K562 (cell line): ENCODE measurements around the gene C1orf167. TPM values are rescaled to one million over a fixed set of nuclear protein-coding genes. Genes with fewer than 3 reads are reported as not detected.

Experiments used
- CBX8 ChIP-seq: fragments of 200-600 bp; sonication (generic); IDR thresholded peaks from 2 replicates; pipeline ENCODE4 v1.6.1; 2012; ENCODE audit warnings: borderline replicate concordance, mixed run types, low read depth, mild to moderate bottlenecking, moderate library complexity, mixed read lengths, low read length, control low read depth, inconsistent platforms; ENCODE audit not compliant: poor library complexity, severe bottlenecking; ENCODE audit errors: extremely low read depth
- CHCHD3 ChIP-seq: fragments of 250-450 bp; sonication (Bioruptor Pico); IDR thresholded peaks from 2 replicates; pipeline ENCODE4 v2.1.2; 2022; ENCODE audit warnings: mild to moderate bottlenecking
- CHD4 ChIP-seq: fragments of 200-600 bp; sonication (generic); IDR thresholded peaks from 3 replicates; pipeline ENCODE4 v1.6.1; 2012; ENCODE audit warnings: low read depth, mild to moderate bottlenecking, mixed read lengths, low read length, inconsistent platforms; ENCODE audit not compliant: insufficient read depth, insufficient replicate concordance, poor library complexity, severe bottlenecking
- CREM ChIP-seq: IDR thresholded peaks from 2 replicates; pipeline ENCODE4 v1.6.1; 2014; ENCODE audit warnings: antibody characterized with exemption, low read depth
- HMGN3 ChIP-seq: IDR thresholded peaks from 2 replicates; pipeline ENCODE4 v1.6.1; 2011; ENCODE audit warnings: borderline replicate concordance, low read depth, mild to moderate bottlenecking, mixed read lengths, low read length; ENCODE audit not compliant: insufficient read length; ENCODE audit errors: extremely low read depth
- LCOR ChIP-seq: sonication (generic); formaldehyde crosslinking; IDR thresholded peaks from 2 replicates; pipeline ENCODE4 v1.8.0; 2022; ENCODE audit warnings: mild to moderate bottlenecking, missing genetic modification reagents
- POLR2AphosphoS2 ChIP-seq: IDR thresholded peaks from 2 replicates; pipeline ENCODE4 v1.6.1; 2012; ENCODE audit warnings: low read length, improper control_type of control experiment
- SMARCB1 ChIP-seq: IDR thresholded peaks from 2 replicates; pipeline ENCODE4 v1.6.1; 2011; ENCODE audit warnings: improper control_type of control experiment, low read depth; ENCODE audit not compliant: insufficient read length
- SMARCC2 ChIP-seq: fragments of 450-650 bp; IDR thresholded peaks from 2 replicates; pipeline ENCODE4 v1.6.1; 2017; ENCODE audit warnings: antibody characterized with exemption, moderate library complexity, mild to moderate bottlenecking, low read depth
- TAL1 ChIP-seq: fragments of 450-650 bp; IDR thresholded peaks from 2 replicates; pipeline ENCODE4 v1.6.1; 2016; ENCODE audit warnings: mild to moderate bottlenecking
- TOE1 ChIP-seq, 2 experiments: fragments of 450-650 bp in 1 of 2; sonication (generic) in 1 of 2; formaldehyde crosslinking in 1 of 2; IDR thresholded peaks; 2 replicates each; pipeline versions ENCODE4 v1.7.1 to v1.8.0; 2016 to 2022; ENCODE audit warnings: borderline replicate concordance in 2 of 2, mild to moderate bottlenecking in 2 of 2, antibody characterized with exemption in 1 of 2, inconsistent platforms in 1 of 2, low read depth in 1 of 2, missing genetic modification reagents in 1 of 2, moderate library complexity in 1 of 2
- ZBTB2 ChIP-seq: fragments of 450-650 bp; IDR thresholded peaks from 2 replicates; pipeline ENCODE4 v1.6.1; 2016; ENCODE audit warnings: antibody characterized with exemption
- ZFX ChIP-seq: sonication (generic); formaldehyde crosslinking; IDR thresholded peaks from 2 replicates; pipeline ENCODE4 v1.8.0; 2022; ENCODE audit warnings: mild to moderate bottlenecking, missing genetic modification reagents, moderate library complexity
- ZNF174 ChIP-seq: fragments of 250-450 bp; sonication (Bioruptor Pico); IDR thresholded peaks from 2 replicates; pipeline ENCODE4 v1.4.0; 2020; ENCODE audit warnings: mild to moderate bottlenecking
- polyA plus RNA-seq, 8 experiments: library from polyadenylated mRNA; depleted of rRNA in 4 of 8; stranded (reverse) in 5 of 8; unstranded in 3 of 8; fragments of >200 nt; fragmentation: Nextera tagmentation in 2 of 8; fragmentation: Illumina TruSeq in 1 of 8; extraction: Ambion mirVana in 2 of 8; extraction: Trizol in 1 of 8; gene quantifications; 2 replicates each; pipeline versions ENCODE4 v1.2.1 to v1.2.3, GENCODE V29; 2011 to 2014; ENCODE audit warnings: inconsistent platforms in 1 of 8, missing spikeins in 1 of 8
- total RNA-seq, 7 experiments: library from RNA; depleted of rRNA in 6 of 7; stranded (reverse); fragments of >200 nt in 6 of 7; fragmentation: Illumina TruSeq in 2 of 7; extraction: Trizol in 2 of 7; gene quantifications; 2 replicates each; pipeline versions ENCODE4 v1.2.1 to v1.2.3, GENCODE V29; 2011 to 2021; ENCODE audit warnings: low replicate concordance in 1 of 7
- TF ChIP-seq, protein P1 (sequence below): sonication (generic); formaldehyde crosslinking; IDR thresholded peaks from 2 replicates; pipeline ENCODE4 v1.4.0; 2020; ENCODE audit warnings: mild to moderate bottlenecking, missing genetic modification reagents
- TF ChIP-seq, protein P2 (sequence below): sonication (generic); formaldehyde crosslinking; IDR thresholded peaks from 2 replicates; pipeline ENCODE4 v1.8.0; 2022; ENCODE audit warnings: missing genetic modification reagents, mild to moderate bottlenecking, moderate library complexity, borderline replicate concordance
- TF ChIP-seq, protein P3 (sequence below): fragments of 450-650 bp; formaldehyde crosslinking; conservative IDR thresholded peaks from 2 replicates; pipeline ENCODE4 v1.4.0; 2022; ENCODE audit warnings: mild to moderate bottlenecking, missing genetic modification characterization

C1orf167 gene
- total and polyA plus RNA-seq, 9 of the 15 experiments (the other 6 are each of a cell fraction or from before 2014, with no cell fraction given), result 0.22 to 0.86 (median 0.31) TPM; not detected in 2

GRCh38 chr1:11787251-11787803 lies 25.3 kb downstream of the C1orf167 start (continued):
- TF ChIP-seq, protein P1, sequence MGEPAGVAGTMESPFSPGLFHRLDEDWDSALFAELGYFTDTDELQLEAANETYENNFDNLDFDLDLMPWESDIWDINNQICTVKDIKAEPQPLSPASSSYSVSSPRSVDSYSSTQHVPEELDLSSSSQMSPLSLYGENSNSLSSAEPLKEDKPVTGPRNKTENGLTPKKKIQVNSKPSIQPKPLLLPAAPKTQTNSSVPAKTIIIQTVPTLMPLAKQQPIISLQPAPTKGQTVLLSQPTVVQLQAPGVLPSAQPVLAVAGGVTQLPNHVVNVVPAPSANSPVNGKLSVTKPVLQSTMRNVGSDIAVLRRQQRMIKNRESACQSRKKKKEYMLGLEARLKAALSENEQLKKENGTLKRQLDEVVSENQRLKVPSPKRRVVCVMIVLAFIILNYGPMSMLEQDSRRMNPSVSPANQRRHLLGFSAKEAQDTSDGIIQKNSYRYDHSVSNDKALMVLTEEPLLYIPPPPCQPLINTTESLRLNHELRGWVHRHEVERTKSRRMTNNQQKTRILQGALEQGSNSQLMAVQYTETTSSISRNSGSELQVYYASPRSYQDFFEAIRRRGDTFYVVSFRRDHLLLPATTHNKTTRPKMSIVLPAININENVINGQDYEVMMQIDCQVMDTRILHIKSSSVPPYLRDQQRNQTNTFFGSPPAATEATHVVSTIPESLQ (CRISPR knock-in tag), result peak; percentile 73; the same call in 1 of the 2 replicates
- 0 out of 2 replicates have a peak, but pooled peaks have one; percentile 43 for TF ChIP-seq CHCHD3 (CRISPR knock-in tag)
- TF ChIP-seq LCOR (CRISPR knock-in tag), result 0 out of 2 replicates have a peak, but pooled peaks have one; percentile 22
- TF ChIP-seq ZFX (CRISPR knock-in tag), result no peak
- peak; percentile 48 for TF ChIP-seq HMGN3
- no peak for TF ChIP-seq CHD4
- TF ChIP-seq CREM, result no peak
- TF ChIP-seq CBX8, result no peak
- TF ChIP-seq TAL1, result no peak
- TF ChIP-seq TOE1 (IDR thresholded peaks at IDR 0.05; ENCODE audit: borderline replicate concordance), result peak; percentile 38; the same call in 1 of the 2 replicates
- 0 out of 2 replicates have a peak, but pooled peaks have one; percentile 35 for TF ChIP-seq TOE1 (CRISPR knock-in tag; IDR thresholded peaks at IDR 0.05; ENCODE audit: borderline replicate concordance, low read depth)
- TF ChIP-seq ZBTB2, result no peak
- TF ChIP-seq SMARCC2, result no peak
- TF ChIP-seq, protein P2, sequence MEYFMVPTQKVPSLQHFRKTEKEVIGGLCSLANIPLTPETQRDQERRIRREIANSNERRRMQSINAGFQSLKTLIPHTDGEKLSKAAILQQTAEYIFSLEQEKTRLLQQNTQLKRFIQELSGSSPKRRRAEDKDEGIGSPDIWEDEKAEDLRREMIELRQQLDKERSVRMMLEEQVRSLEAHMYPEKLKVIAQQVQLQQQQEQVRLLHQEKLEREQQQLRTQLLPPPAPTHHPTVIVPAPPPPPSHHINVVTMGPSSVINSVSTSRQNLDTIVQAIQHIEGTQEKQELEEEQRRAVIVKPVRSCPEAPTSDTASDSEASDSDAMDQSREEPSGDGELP (CRISPR knock-in tag), result peak; percentile 66; the same call in 1 of the 2 replicates
- TF ChIP-seq, protein P3, sequence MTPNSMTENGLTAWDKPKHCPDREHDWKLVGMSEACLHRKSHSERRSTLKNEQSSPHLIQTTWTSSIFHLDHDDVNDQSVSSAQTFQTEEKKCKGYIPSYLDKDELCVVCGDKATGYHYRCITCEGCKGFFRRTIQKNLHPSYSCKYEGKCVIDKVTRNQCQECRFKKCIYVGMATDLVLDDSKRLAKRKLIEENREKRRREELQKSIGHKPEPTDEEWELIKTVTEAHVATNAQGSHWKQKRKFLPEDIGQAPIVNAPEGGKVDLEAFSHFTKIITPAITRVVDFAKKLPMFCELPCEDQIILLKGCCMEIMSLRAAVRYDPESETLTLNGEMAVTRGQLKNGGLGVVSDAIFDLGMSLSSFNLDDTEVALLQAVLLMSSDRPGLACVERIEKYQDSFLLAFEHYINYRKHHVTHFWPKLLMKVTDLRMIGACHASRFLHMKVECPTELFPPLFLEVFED (CRISPR knock-in tag), result 0 out of 2 replicates have a peak, but pooled peaks have one; percentile 10
- TF ChIP-seq SMARCB1, result no peak
- 0 out of 2 replicates have a peak, but pooled peaks have one; percentile 57 for TF ChIP-seq ZNF174 (CRISPR knock-in tag)
- TF ChIP-seq POLR2AphosphoS2, result peak; percentile 84; the same call in 1 of the 2 replicates
